GM18867 (cell line): ENCODE data around the gene MTERF1.

Experiments
- ATAC-seq: cut with Tn5 transposase; IDR thresholded peaks from one replicate; pipeline ENCODE4 v1.9.1; 2021; ENCODE audit warnings: mild to moderate bottlenecking, moderate library complexity; ENCODE audit not compliant: unreplicated experiment

Gene MTERF1

DNA sequence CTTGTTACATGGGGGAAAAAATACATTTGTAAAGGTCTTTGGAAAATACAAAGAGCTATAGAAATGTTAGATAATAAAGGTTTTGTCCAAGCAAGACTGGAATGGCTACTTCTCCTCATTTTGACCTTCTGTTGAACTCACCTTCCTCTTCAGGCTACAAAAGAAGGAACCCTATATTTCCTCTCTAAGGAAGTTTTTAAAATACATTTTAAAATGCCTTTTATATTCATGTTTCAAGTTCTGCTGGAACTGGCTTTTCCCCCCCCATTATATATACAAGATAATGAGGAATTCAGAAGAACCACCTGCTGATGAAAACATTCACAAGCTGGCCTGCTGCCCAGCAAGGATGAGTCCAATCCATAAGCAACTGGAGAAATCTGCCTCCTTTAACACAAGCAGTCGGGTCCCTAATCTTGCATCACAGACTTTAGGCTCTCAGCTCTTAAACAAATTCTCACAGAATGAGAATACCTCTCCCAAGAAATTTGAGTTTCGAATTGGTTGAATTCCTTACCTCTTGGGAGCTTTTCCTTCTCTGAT lies 44.6 kb downstream of the MTERF1 start:
- no peak for ATAC-seq

DNA sequence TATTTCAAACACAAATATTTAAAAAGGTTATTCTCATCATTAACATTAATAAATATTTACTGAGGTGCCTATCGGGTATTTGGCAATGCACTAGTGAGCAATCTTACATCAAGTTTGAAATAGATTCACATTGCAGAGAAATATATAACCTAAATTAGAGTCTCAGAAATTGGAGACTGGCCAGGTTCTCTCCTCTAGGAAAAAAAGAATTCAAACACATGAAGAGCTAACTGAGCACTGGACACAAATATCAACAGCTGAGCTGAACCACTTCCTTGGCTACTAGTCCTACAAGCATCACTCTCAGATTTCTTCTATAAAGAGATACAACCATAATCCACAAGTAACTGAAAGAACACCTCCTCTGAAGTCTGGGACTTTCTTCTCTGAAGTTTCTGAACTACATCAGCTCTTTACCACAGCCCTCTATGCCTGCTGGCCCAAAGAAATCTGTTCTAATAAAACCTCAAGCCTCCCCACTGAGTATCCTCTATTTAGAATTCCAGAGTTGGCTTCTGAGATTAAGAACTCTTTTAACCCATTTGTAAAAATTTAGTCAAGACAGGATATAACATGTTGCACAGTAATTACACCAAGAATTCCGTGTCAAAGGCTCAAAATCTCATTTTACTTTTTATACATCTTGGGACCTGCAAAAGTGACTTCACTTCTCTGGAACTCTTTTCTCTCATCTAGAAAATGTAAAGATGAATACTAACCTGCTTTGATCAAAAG lies 45.2 kb downstream of the MTERF1 start:
- no peak for ATAC-seq

DNA sequence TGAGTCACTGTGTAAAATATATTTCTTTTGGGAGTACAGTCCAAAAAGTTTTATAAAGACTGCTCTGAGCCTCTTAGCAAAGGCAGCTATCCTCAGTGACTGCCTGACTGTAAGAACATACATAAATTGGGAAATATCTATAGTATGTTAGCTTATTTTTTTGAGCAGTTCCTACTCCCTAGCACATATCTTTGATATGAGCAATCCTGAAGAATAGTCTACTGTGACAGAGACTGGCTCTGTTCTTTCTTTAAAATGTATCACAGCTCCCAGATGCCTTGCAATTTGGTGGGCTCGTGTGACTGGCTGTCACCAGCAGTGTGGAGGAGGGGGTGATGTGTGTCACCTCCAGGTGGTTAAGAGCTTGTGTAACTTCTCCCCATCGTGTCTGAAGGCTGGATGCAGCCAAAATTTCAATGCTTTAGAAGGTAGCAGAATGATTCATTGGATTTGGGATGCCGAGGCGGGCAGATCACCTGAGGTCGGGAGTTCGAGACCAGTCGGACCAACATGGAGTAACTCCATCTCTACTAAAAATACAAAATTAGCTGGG lies 47.9 kb downstream of the MTERF1 start:
- no peak for ATAC-seq

DNA sequence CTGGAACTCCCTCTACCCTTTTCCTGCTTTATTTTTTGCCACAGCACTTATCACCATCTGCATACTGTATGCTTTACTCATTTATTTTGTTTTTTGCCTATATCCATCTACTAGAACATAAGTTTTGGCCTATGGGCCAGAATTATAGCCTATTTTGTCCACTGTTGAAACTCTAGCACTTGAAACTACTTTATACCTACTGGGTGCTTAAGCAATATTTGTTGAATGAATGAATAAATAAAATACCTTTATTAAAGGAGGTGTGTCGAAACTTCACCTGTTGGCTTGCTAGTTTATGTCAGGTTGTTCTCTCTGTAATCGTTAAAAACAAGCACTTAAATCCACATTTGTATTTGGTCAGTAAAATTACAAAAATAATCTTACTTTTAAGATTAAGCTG lies 53.3 kb downstream of the MTERF1 start:
- ATAC-seq, result no peak

DNA sequence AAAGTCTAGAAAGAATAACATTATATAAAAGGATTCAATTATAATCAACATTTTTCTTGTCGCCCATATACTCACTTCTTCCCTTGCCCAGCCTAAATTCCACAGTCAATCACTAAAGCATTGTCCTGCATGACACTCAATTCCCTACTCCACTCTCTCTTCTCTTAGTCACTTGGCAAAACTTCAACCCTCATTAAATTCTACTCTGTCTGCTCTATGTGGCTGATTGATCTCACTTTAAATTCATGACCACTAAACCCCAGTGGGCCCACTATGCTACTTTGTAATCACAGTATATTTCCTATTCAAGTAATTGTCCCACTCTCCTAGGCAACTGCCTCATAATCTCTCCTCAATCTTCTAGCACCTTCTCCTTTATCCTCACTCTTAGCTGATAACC lies 54.1 kb downstream of the MTERF1 start:
- ATAC-seq, result no peak

DNA sequence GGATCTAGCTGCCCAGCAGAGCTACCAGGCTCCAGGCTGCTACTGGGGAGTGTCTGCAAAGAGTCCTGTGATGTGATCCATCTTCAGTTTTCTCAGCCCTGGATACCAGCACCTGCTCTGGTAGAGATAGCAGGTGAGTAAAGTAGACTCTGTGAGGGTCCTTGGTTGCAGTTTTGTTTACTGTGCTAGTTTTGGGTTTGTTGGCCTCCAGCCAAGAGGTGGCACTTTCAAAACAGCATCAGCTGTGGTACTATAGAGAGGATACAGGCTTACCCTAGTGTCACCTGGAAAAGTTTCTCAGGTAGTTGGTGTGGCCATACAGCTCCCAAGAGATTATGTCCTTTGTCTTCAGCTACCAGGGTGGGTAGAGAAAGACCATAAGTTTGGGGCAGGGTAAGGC lies 56.3 kb downstream of the MTERF1 start:
- no peak for ATAC-seq
